Measurements from ENCODE around the gene ZGRF1.
"Not testable (repeated sequence)": the region's sequence is repeated elsewhere in the genome, so short reads cannot be mapped to it uniquely, and the experiment has no call there.

The ZGRF1 gene

DNA sequence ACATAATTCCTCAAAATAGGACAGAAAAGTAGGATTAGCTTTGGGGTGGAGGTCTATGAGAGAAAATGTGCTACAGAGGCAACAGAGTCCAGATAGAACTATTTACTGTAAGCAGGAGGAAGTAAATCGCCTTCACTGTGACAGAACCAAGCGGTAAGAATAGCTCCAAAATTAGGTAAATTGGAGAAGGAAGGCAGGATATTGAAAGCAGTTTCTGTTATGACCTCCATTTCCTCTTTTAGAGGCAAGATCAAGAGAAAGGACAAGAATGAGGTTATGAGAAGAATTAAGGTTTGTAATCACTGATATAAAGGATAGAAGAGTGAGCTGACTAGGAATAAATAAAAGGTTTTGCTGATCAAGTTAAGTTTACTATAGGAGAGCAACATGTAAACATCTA lies 76.6 kb downstream of the ZGRF1 start:
- H3K36me3 ChIP-seq (ENCODE audit: control insufficient read depth in 5 of 5, insufficient read depth in 5 of 5, low read length in 5 of 5) = no peaks in the 10 kb centered on the region
- no peaks in the 10 kb centered on the region for H3K9me3 ChIP-seq (ENCODE audit: control insufficient read depth in 5 of 5, low read length in 5 of 5)
- H3K27me3 ChIP-seq (ENCODE audit: control insufficient read depth in 5 of 5, insufficient read depth in 4 of 5, low read length in 5 of 5) = no peaks in the 10 kb centered on the region
- H3K27ac ChIP-seq (ENCODE audit: low read depth, low read length) = no peak overlapping the region
- H3K4me3 ChIP-seq (ENCODE audit: low read depth in 1 of 5, low read length in 5 of 5) = no peak overlapping the region
- H3K4me1 ChIP-seq (ENCODE audit: control insufficient read depth in 5 of 5, insufficient read depth in 5 of 5, low read length in 5 of 5) = no peaks in the 10 kb centered on the region
- no peak overlapping the region for H3K9ac ChIP-seq (ENCODE audit: low read length in 5 of 5)

DNA sequence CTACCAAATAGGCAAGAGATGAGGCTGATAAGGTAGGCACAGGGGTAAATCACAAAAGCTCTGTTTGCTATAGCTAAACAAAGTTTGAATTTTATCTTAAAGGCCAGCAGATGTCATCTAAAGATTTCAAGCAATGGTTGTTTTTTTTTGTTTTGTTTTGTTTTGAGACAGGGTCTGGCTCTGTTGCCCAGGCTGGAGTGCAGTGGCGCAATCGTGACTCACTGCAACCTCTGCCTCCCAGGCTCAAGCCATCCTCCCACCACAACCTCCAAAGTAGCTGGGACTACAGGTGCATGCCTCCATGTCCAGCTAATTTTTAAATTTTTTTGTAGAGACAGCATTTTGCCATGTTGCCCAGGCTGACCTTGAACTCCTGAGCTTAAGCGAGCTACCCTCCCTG lies 77.7 kb downstream of the ZGRF1 start:
- H3K9me3 ChIP-seq (ENCODE audit: control insufficient read depth in 5 of 5, low read length in 5 of 5) = no peaks in the 10 kb centered on the region
- H3K4me1 ChIP-seq (ENCODE audit: control insufficient read depth in 5 of 5, insufficient read depth in 5 of 5, low read length in 5 of 5) = no peaks in the 10 kb centered on the region
- H3K36me3 ChIP-seq (ENCODE audit: control insufficient read depth in 5 of 5, insufficient read depth in 5 of 5, low read length in 5 of 5) = no peaks in the 10 kb centered on the region
- no peak overlapping the region for H3K27ac ChIP-seq (ENCODE audit: low read depth, low read length)
- H3K9ac ChIP-seq (ENCODE audit: low read length in 5 of 5) = no peak overlapping the region
- no peaks in the 10 kb centered on the region for H3K27me3 ChIP-seq (ENCODE audit: control insufficient read depth in 5 of 5, insufficient read depth in 4 of 5, low read length in 5 of 5)
- H3K4me3 ChIP-seq (ENCODE audit: low read depth in 1 of 5, low read length in 5 of 5) = no peak overlapping the region

DNA sequence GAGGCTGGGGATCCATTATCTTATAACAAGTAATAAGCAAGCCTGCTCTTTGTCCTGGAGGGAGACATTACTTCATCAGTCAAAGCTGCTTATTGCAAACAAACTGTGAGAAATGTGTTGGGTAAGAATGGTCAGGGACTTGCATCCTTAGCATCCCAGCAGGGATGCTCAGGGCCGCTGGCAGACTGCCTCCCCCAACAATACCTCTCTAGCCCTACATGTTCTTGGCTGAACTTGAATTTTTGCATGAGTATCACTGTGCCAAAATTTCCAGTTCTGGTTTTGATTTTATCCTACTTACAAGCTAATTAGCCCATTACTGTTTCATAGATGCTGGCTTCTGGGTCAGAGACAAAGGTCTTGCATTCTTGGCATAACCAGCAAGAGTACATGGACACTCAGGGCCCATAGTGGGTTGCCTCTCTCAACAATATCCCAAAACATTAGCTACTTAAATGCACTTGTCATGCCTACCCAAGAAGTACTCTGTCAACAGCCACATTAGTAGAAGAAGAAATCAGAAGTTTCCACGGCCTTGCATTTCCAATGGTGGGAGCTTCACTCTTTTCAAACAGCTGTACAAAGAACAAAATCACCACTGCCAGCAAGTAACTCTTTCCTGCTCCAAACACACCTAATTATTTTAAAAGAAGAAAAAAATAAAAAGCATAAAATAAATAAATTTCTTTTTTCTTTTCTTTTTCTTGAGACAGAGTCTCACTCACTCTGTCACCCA lies 78.9 kb downstream of the ZGRF1 start:
- Histone ChIP-seq H3K27me3 (ENCODE audit: control insufficient read depth in 5 of 5, insufficient read depth in 4 of 5, low read length in 5 of 5) (no peaks in the 10 kb centered on the region), H3K4me3 (ENCODE audit: low read depth in 1 of 5, low read length in 5 of 5) (no peak overlapping the region), H3K27ac (ENCODE audit: low read depth, low read length) (no peak overlapping the region), H3K9me3 (ENCODE audit: control insufficient read depth in 5 of 5, low read length in 5 of 5) (no peaks in the 10 kb centered on the region), H3K36me3 (ENCODE audit: control insufficient read depth in 5 of 5, insufficient read depth in 5 of 5, low read length in 5 of 5) (peaks cover 0 to 4% (median 0%) of the 10 kb centered on the region in 5 donors), H3K4me1 (ENCODE audit: control insufficient read depth in 5 of 5, insufficient read depth in 5 of 5, low read length in 5 of 5) (no peaks in the 10 kb centered on the region), H3K9ac (ENCODE audit: low read length in 5 of 5) (no peak overlapping the region)

DNA sequence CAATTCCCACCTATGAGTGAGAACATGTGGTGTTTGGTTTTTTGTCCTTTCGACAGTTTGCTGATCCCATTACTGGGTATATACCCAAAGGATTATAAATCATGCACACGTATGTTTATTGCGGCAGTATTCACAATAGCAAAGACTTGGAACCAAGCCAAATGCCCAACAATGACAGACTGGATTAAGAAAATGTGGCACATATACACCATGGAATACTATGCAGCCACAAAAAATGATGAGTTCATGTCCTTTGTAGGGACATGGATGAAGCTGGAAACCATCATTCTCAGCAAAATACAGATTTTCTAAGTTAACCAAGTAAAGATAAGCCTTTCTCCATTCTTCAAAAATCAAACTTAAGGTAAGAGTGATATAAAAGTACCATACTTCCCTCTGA lies 82.4 kb downstream of the ZGRF1 start:
- not testable (repeated sequence) for H3K9me3 ChIP-seq (ENCODE audit: control insufficient read depth in 5 of 5, low read length in 5 of 5); H3K27ac ChIP-seq (ENCODE audit: low read depth, low read length); H3K36me3 ChIP-seq (ENCODE audit: control insufficient read depth in 5 of 5, insufficient read depth in 5 of 5, low read length in 5 of 5); H3K27me3 ChIP-seq (ENCODE audit: control insufficient read depth in 5 of 5, insufficient read depth in 4 of 5, low read length in 5 of 5); H3K9ac ChIP-seq (ENCODE audit: low read length in 5 of 5); H3K4me1 ChIP-seq (ENCODE audit: control insufficient read depth in 5 of 5, insufficient read depth in 5 of 5, low read length in 5 of 5); H3K4me3 ChIP-seq (ENCODE audit: low read depth in 1 of 5, low read length in 5 of 5)

DNA sequence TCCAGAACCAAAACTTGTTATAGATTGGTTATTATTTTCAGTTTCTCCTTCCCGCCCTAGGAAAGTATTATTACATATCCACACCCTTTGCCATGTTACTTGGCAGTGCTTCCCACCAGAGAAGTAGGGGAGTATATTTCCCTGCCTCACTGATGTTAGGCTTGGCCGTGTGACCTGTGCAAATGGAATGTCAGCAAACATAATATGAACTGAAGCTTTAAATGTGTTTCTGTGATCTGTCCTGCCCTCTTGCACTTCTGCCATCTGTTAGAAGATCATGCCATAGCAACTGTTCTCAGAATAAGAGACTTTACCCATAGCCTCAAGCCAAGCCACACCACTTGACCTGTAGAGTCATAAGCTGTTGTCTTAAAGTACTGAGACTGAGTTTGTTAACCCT lies 84.0 kb downstream of the ZGRF1 start:
- H3K9ac ChIP-seq (ENCODE audit: low read length in 5 of 5) = no peak overlapping the region
- no peaks in the 10 kb centered on the region for H3K27me3 ChIP-seq (ENCODE audit: control insufficient read depth in 5 of 5, insufficient read depth in 4 of 5, low read length in 5 of 5)
- no peaks in the 10 kb centered on the region for H3K4me1 ChIP-seq (ENCODE audit: control insufficient read depth in 5 of 5, insufficient read depth in 5 of 5, low read length in 5 of 5)
- no peak overlapping the region for H3K4me3 ChIP-seq (ENCODE audit: low read depth in 1 of 5, low read length in 5 of 5)
- no peaks in the 10 kb centered on the region for H3K9me3 ChIP-seq (ENCODE audit: control insufficient read depth in 5 of 5, low read length in 5 of 5)
- peaks cover 0 to 5% (median 0%) of the 10 kb centered on the region in 5 donors for H3K36me3 ChIP-seq (ENCODE audit: control insufficient read depth in 5 of 5, insufficient read depth in 5 of 5, low read length in 5 of 5)
- H3K27ac ChIP-seq (ENCODE audit: low read depth, low read length) = no peak overlapping the region

DNA sequence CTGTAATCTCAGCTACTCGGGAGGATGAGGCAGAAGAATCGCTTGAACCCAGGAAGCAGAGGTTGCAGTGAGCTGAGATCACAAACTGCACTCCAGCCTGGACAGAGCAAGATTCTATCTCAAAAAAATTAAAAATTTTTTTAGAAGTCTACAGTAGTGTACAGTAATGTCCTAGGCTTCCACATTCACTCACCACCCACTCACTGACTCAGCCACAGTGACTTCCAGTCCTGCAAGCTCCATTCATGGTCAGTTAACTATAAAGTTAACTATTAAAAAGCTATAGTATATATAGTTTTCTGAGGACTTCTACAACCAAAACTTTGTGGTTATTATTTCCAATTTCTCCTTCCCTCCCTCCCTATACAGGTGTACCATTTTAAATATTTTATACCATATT lies 86.0 kb downstream of the ZGRF1 start:
- H3K4me3 ChIP-seq (ENCODE audit: low read depth in 1 of 5, low read length in 5 of 5) = no peak overlapping the region

DNA sequence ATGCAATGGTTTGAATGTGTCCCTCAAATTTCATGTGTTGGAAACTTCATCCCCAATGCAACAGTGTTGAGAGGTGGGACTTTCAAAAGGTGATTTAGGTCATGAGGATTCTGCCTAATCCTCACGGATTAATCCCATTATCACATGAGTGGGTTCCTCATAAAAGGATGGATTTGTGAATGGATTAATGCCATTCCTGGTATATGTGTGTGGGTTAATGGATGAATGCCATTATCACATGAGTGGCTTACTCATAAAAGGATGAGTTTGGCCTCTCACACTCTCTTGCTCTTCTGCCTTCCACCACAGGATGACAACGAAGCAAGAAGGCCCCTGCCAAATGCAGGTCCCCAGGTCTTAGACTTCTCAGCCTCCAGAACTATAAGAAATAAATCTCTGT lies 90.2 kb downstream of the ZGRF1 start:
- no peaks in the 10 kb centered on the region for H3K27me3 ChIP-seq (ENCODE audit: control insufficient read depth in 5 of 5, insufficient read depth in 4 of 5, low read length in 5 of 5)
- H3K9ac ChIP-seq (ENCODE audit: low read length in 5 of 5) = no peak overlapping the region
- no peaks in the 10 kb centered on the region for H3K9me3 ChIP-seq (ENCODE audit: control insufficient read depth in 5 of 5, low read length in 5 of 5)
- H3K27ac ChIP-seq (ENCODE audit: low read depth, low read length) = no peak overlapping the region
- H3K36me3 ChIP-seq (ENCODE audit: control insufficient read depth in 5 of 5, insufficient read depth in 5 of 5, low read length in 5 of 5) = no peaks in the 10 kb centered on the region
- no peaks in the 10 kb centered on the region for H3K4me1 ChIP-seq (ENCODE audit: control insufficient read depth in 5 of 5, insufficient read depth in 5 of 5, low read length in 5 of 5)
- H3K4me3 ChIP-seq (ENCODE audit: low read depth in 1 of 5, low read length in 5 of 5) = no peak overlapping the region

More for the DNA sequence above, 86.0 kb downstream of the ZGRF1 start:
- H3K4me1 ChIP-seq (ENCODE audit: control insufficient read depth in 5 of 5, insufficient read depth in 5 of 5, low read length in 5 of 5) = no peaks in the 10 kb centered on the region
- H3K9me3 ChIP-seq (ENCODE audit: control insufficient read depth in 5 of 5, low read length in 5 of 5) = no peaks in the 10 kb centered on the region
- no peaks in the 10 kb centered on the region for H3K27me3 ChIP-seq (ENCODE audit: control insufficient read depth in 5 of 5, insufficient read depth in 4 of 5, low read length in 5 of 5)
- H3K36me3 ChIP-seq (ENCODE audit: control insufficient read depth in 5 of 5, insufficient read depth in 5 of 5, low read length in 5 of 5) = peaks cover 0 to 5% (median 0%) of the 10 kb centered on the region in 5 donors
- H3K9ac ChIP-seq (ENCODE audit: low read length in 5 of 5) = no peak overlapping the region
- no peak overlapping the region for H3K27ac ChIP-seq (ENCODE audit: low read depth, low read length)

DNA sequence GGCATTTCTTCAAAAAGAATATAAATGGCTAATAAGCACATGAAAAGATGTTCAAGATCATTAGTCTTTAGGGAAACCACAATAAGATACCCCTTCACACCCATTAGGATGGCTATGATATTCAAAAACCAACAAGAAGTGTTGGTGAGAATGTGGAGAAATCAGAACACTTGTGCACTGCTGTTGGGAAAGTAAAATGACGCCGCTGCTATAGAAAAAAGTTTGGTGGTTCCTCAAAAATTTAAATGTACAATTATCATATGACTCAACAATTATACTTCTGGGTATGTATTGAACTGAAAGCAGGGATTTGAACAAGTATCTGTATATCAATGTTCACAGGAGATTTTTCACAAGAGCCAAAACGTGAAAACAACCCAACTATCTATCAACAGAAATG lies 91.4 kb downstream of the ZGRF1 start:
- H3K4me1 ChIP-seq (ENCODE audit: control insufficient read depth in 5 of 5, insufficient read depth in 5 of 5, low read length in 5 of 5) = no peaks in the 10 kb centered on the region
- H3K4me3 ChIP-seq (ENCODE audit: low read depth in 1 of 5, low read length in 5 of 5) = no peak overlapping the region
- H3K27ac ChIP-seq (ENCODE audit: low read depth, low read length) = no peak overlapping the region
- no peaks in the 10 kb centered on the region for H3K27me3 ChIP-seq (ENCODE audit: control insufficient read depth in 5 of 5, insufficient read depth in 4 of 5, low read length in 5 of 5)
- H3K9ac ChIP-seq (ENCODE audit: low read length in 5 of 5) = no peak overlapping the region
- H3K9me3 ChIP-seq (ENCODE audit: control insufficient read depth in 5 of 5, low read length in 5 of 5) = no peaks in the 10 kb centered on the region
- H3K36me3 ChIP-seq (ENCODE audit: control insufficient read depth in 5 of 5, insufficient read depth in 5 of 5, low read length in 5 of 5) = no peaks in the 10 kb centered on the region

DNA sequence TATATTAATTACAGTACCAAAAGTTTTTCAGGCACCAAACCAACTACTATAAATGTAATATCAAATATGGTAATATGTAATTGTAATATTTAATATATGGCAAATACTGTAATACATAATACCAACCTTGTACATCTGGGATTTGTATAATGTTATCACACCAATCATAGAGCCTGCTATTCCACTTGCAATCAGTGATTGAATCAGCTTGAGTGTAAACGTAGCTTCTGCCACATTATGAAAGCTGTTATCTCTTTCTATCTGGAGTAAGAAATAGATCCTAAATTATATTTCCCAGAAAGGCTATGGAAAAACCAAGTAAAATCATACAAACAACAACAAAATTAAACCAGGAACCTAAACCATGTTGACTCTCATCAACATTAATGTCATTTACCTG lies 96.0 kb downstream of the ZGRF1 start:
- Histone ChIP-seq H3K36me3 (ENCODE audit: control insufficient read depth in 5 of 5, insufficient read depth in 5 of 5, low read length in 5 of 5) (no peaks in the 10 kb centered on the region), H3K4me1 (ENCODE audit: control insufficient read depth in 5 of 5, insufficient read depth in 5 of 5, low read length in 5 of 5) (no peaks in the 10 kb centered on the region), H3K4me3 (ENCODE audit: low read depth in 1 of 5, low read length in 5 of 5) (no peak overlapping the region), H3K27ac (ENCODE audit: low read depth, low read length) (no peak overlapping the region), H3K27me3 (ENCODE audit: control insufficient read depth in 5 of 5, insufficient read depth in 4 of 5, low read length in 5 of 5) (no peaks in the 10 kb centered on the region), H3K9ac (ENCODE audit: low read length in 5 of 5) (no peak overlapping the region), H3K9me3 (ENCODE audit: control insufficient read depth in 5 of 5, low read length in 5 of 5) (no peaks in the 10 kb centered on the region)

DNA sequence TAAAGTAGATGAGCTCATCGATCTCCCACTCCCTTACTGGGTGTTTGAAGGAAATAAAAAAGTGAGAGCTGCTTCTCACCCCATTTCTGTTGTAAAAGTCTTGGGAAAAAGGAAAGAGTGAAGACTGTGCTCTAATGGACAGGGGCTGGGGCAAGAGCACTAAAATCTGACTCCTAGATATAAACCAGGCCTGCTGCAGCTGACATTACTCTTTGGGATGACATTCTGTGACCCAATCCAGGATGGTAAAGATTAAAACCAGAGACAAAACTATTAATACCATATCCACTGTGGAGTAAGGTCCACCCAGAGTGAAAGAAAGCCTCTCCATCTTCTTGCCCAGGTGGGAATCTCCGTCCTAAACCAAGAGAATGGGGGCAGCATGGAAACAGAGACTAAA lies 100.6 kb downstream of the ZGRF1 start:
- Histone ChIP-seq H3K27me3 (ENCODE audit: control insufficient read depth in 5 of 5, insufficient read depth in 4 of 5, low read length in 5 of 5) (peaks cover 0 to 4% (median 0%) of the 10 kb centered on the region in 5 donors), H3K9me3 (ENCODE audit: control insufficient read depth in 5 of 5, low read length in 5 of 5) (no peaks in the 10 kb centered on the region), H3K27ac (ENCODE audit: low read depth, low read length) (no peak overlapping the region), H3K4me1 (ENCODE audit: control insufficient read depth in 5 of 5, insufficient read depth in 5 of 5, low read length in 5 of 5) (no peaks in the 10 kb centered on the region), H3K9ac (ENCODE audit: low read length in 5 of 5) (no peak overlapping the region), H3K4me3 (ENCODE audit: low read depth in 1 of 5, low read length in 5 of 5) (no peak overlapping the region), H3K36me3 (ENCODE audit: control insufficient read depth in 5 of 5, insufficient read depth in 5 of 5, low read length in 5 of 5) (no peaks in the 10 kb centered on the region)
